Activated T-helper 17 cell treated with anti-CD3 and anti-CD28 coated beads, Interleukin-2, amount 50 U/mL, for 72 hours (primary cell): Measurements from ENCODE around the gene CCDC33. TPM values are rescaled to one million over a fixed set of nuclear protein-coding genes. Genes with fewer than 3 reads are reported as not detected.

ENCODE experiments used
- ATAC-seq: fragments of 150-1000 bp; cut with Tn5 transposase; replicated peaks from 2 replicates; pipeline ENCODE4 v1.10.0; 2021; ENCODE audit warnings: mild to moderate bottlenecking, moderate library complexity
- H3K27ac Mint-ChIP-seq: one replicate; pipeline ENCODE4 v1.8.0; 2022; ENCODE audit warnings: mixed read lengths
- H3K27me3 Mint-ChIP-seq: one replicate; pipeline ENCODE4 v1.8.0; 2022; ENCODE audit warnings: mixed read lengths
- H3K36me3 Mint-ChIP-seq: one replicate; pipeline ENCODE4 v1.8.0; 2022; ENCODE audit warnings: low read depth, mild to moderate bottlenecking, mixed read lengths
- H3K4me1 Mint-ChIP-seq: one replicate; pipeline ENCODE4 v1.8.0; 2022; ENCODE audit warnings: mixed read lengths
- H3K4me3 Mint-ChIP-seq: one replicate; pipeline ENCODE4 v1.8.0; 2022; ENCODE audit warnings: mild to moderate bottlenecking, mixed read lengths
- H3K9me3 Mint-ChIP-seq: one replicate; pipeline ENCODE4 v1.8.0; 2022; ENCODE audit warnings: mixed read lengths
- total RNA-seq, 2 donors: library from RNA; stranded (reverse); gene quantifications; one replicate each; pipeline ENCODE4 v1.2.3, GENCODE V29; 2022

Gene CCDC33
- total RNA-seq, 2 donors from 2014 or later, result not detected

DNA sequence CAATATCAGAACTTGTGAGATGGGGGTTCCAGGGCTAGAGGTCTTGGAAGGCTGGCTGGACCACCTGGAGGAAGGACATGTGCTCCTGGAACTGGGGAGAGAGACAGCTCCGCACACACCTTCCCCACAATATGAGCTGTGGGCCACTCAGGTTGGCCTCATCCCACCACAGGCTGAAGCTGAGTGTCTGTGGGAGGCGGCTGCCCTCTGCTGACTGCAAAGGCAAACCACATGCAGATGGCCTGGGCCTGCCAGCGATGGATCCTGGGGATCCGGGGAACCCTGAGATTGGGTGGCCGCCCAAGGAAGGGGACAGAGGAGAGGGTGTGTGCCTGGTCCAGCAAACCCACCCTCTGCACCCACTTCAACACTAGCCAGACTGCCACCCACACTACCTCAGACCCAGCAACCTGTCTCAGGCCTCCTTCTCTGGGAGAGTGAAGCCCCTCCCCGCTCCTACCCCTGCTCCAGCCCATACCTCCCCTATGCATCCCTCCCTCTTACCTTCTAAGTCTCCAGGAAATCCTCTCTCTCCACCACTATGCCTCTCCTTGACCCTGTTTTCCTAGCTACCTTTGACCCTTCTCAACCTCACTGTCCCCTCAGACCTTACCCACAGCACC, 86.5 kb downstream of the CCDC33 start:
- peak; percentile 82 for ATAC-seq
- Mint-ChIP-seq H3K4me1 (no peaks in the 10 kb centered on the region), H3K27me3 (peaks cover 5% of the 10 kb centered on the region), H3K27ac (no peak overlapping the region), H3K4me3 (no peak overlapping the region), H3K36me3 (no peaks in the 10 kb centered on the region), H3K9me3 (no peaks in the 10 kb centered on the region)

DNA sequence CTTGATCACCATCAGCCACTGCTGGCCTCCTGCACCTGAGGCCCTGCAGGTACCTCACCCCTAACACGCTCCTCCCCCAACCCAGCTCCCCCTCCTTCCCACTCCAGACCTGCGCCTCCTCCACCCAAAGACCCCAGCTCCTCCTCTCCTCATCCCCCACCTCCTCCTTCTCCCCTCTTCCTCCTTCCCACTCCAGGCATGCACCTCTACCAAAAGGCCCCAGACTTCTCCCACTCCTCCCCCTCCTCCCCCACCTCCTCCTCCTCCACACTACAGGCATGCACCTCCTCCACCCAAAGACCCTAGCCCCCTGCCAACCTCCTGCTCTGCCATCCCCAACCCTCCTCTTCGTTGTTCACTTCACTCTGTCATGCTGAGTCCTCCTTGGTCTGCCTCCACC, 88.6 kb downstream of the CCDC33 start:
- H3K27ac Mint-ChIP-seq, result no peak overlapping the region
- H3K4me1 Mint-ChIP-seq, result peaks cover 4% of the 10 kb centered on the region
- no peak for ATAC-seq
- H3K4me3 Mint-ChIP-seq, result no peak overlapping the region
- no peaks in the 10 kb centered on the region for H3K9me3 Mint-ChIP-seq
- H3K36me3 Mint-ChIP-seq, result no peaks in the 10 kb centered on the region
- peaks cover 5% of the 10 kb centered on the region for H3K27me3 Mint-ChIP-seq

DNA sequence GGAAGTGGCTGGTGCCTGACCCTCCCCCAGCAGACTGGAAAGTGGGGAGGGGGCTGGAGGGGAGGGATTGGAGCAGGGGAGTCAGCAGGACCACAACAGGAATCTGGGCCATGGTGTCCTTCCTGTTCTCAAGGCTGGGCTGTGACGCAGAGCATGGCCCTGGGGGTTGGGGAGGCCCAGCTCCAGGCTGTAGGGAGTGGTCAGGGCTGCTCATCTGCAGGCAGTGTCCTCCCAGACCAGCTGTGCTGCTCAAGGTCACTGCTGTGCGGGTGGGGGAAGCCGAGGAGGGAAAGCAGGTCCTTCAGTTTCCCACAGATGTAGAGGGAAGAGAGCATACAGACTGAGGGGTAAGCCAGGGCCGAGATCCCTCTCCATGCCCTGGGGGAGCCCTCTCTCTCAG, 90.6 kb downstream of the CCDC33 start:
- Mint-ChIP-seq H3K4me1 (peaks cover 4% of the 10 kb centered on the region), H3K9me3 (no peaks in the 10 kb centered on the region), H3K27ac (no peak overlapping the region), H3K4me3 (no peak overlapping the region), H3K36me3 (no peaks in the 10 kb centered on the region), H3K27me3 (peaks cover 5% of the 10 kb centered on the region)
- ATAC-seq, result no peak

DNA sequence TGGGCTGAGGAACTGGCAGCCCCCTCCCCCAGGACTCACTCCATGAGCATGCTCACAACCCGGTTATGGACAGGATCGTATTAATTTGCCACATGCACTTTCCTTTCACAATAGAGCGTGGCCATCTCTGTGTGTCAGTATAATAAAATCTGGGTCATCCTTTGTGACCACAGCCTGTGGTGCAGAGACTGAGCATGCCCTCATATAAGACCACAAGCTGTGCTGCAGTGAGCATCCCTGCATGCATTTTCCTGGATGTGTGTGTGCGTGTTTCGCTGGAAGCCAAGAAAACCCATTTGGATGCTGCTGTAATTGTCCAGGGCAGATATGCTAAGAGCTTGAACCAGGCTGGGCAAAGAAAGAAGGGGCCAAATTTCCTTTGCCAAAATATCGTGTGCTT, 91.6 kb downstream of the CCDC33 start:
- peaks cover 5% of the 10 kb centered on the region for H3K27me3 Mint-ChIP-seq
- H3K36me3 Mint-ChIP-seq, result no peaks in the 10 kb centered on the region
- no peak overlapping the region for H3K4me3 Mint-ChIP-seq
- H3K27ac Mint-ChIP-seq, result no peak overlapping the region
- H3K9me3 Mint-ChIP-seq, result no peaks in the 10 kb centered on the region
- H3K4me1 Mint-ChIP-seq, result peaks cover 4% of the 10 kb centered on the region
- ATAC-seq, result no peak

DNA sequence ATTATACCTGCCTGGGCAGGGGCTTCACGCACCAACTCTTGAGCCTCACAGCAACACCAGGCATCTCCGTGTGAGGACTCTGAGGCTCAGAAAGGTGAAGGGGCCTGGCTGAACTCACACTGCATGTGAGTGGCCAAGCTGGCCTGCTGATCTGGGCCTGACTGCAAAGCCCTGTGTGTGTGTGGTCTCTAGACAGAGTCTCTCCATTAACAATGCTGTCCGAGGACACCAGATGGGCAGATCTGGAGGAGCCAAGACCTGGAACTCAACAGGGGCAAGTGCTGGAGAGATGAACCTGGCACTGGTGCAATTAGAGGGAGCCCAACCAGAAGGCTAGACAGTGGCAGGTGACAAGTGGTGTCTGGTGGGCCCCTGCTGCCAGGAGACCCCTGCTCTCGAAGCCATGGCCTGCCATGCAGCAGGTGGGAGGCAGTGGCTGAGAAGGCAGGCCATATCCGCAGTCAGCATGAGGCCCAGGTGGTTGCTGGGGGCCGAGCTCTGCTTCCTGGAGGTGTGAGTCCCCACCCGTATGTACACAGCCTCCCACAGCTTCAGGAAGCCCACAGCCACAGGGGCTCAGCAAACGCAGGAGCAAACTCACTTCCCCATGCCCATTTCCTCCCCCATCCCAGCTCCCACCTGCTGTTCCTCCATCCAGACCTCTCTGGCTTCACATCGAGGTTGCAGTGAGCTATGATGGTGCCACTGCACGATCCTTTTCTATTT, 92.4 kb downstream of the CCDC33 start:
- H3K27ac Mint-ChIP-seq, result peak overlapping the region; percentile 44
- no peaks in the 10 kb centered on the region for H3K9me3 Mint-ChIP-seq
- no peaks in the 10 kb centered on the region for H3K36me3 Mint-ChIP-seq
- peaks cover 4% of the 10 kb centered on the region for H3K4me1 Mint-ChIP-seq
- H3K4me3 Mint-ChIP-seq, result no peak overlapping the region
- peaks cover 5% of the 10 kb centered on the region for H3K27me3 Mint-ChIP-seq
- ATAC-seq, result no peak

DNA sequence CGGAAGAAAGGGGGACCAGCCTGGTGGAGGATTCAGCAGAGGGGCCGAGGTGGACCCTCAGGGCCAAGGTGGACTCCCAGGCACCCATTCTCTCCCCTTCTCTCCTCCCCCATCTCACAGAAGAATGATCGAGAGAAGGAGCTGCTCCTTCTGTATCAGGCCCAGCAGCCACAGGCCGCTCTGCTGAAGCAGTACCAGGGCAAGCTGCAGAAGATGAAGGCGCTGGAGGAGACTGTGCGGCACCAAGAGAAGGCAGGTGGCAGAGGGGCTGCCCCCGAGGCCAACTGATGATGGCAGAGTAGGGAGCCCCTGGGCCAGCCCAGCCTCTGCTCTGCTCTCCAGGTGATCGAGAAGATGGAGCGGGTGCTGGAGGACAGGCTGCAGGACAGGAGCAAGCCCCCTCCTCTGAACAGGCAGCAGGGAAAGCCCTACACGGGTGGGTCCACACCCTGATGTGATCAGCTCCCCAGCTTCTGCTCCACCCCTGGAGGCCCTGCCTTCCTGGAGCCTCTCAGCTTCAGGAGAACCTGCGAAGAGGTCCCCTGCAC, 94.8 kb downstream of the CCDC33 start:
- Mint-ChIP-seq H3K4me1 (peaks cover 4% of the 10 kb centered on the region), H3K36me3 (no peaks in the 10 kb centered on the region), H3K27ac (no peak overlapping the region), H3K9me3 (no peaks in the 10 kb centered on the region), H3K4me3 (no peak overlapping the region), H3K27me3 (no peaks in the 10 kb centered on the region)
- no peak for ATAC-seq

DNA sequence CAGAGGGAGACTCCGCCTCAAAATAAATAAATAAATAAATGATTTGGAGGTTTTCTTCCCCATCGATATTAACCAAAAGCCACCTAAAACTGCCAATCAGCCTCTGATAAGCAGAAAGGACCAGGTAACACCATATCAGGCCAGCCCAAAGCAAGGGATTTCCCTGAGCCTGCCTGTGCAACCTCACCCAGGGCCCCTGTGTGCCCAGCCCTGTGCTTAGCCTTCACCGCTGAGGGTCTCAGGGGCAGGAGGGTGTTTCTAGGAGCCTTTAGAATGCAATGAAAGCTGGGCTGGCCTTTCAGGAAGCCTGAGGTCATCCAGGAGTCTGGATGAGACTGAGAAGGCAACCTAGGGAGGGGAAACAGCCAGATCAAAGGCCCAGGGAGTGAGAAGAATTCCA, 95.9 kb downstream of the CCDC33 start:
- ATAC-seq, result no peak
- no peak overlapping the region for H3K4me3 Mint-ChIP-seq
- H3K9me3 Mint-ChIP-seq, result no peaks in the 10 kb centered on the region
- no peaks in the 10 kb centered on the region for H3K36me3 Mint-ChIP-seq
- H3K27ac Mint-ChIP-seq, result no peak overlapping the region
- peaks cover 4% of the 10 kb centered on the region for H3K4me1 Mint-ChIP-seq
- no peaks in the 10 kb centered on the region for H3K27me3 Mint-ChIP-seq

DNA sequence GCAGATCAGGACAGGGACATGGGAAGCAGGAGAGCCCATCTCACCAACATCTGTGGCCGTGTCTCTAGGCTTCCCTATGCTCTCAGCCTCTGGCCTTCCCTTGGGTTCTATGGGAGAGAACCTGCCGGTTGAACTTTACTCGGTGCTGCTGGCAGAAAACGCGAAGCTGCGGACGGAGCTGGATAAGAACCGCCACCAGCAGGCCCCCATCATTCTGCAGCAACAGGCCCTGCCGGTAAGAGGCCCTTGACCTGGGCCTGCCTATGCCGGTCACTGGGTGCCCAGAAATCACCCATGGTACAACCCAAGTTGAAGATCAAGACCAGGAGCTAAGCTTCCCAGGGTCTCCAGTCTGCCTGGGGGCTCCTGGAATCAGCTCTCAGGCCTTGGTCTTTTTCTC, 96.5 kb downstream of the CCDC33 start:
- ATAC-seq, result no peak
- no peak overlapping the region for H3K4me3 Mint-ChIP-seq
- H3K9me3 Mint-ChIP-seq, result no peaks in the 10 kb centered on the region
- no peaks in the 10 kb centered on the region for H3K27me3 Mint-ChIP-seq
- peaks cover 4% of the 10 kb centered on the region for H3K4me1 Mint-ChIP-seq
- H3K36me3 Mint-ChIP-seq, result no peaks in the 10 kb centered on the region
- H3K27ac Mint-ChIP-seq, result no peak overlapping the region

DNA sequence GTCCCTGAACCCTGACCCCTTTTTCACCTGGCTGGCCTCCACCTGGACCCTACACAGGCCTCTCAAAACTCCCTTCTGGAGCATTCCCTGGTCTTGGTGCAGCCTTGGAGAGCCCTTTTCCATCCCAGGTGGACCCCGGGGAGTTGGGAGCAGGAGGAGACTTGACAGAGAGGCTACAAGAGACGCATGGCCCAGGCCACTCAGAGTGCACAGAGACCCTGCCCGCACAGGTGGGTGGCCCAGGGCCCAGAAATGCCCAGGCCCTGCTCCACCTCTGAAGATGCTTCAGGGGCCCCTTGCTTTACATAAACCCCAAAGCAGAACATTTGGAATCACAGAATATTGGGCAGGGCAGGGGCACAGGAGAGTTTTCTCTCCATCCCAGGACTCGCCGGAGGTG, 97.0 kb downstream of the CCDC33 start:
- Mint-ChIP-seq H3K9me3 (no peaks in the 10 kb centered on the region), H3K36me3 (no peaks in the 10 kb centered on the region), H3K4me1 (peaks cover 4% of the 10 kb centered on the region), H3K27me3 (no peaks in the 10 kb centered on the region), H3K27ac (no peak overlapping the region), H3K4me3 (no peak overlapping the region)
- ATAC-seq, result no peak

DNA sequence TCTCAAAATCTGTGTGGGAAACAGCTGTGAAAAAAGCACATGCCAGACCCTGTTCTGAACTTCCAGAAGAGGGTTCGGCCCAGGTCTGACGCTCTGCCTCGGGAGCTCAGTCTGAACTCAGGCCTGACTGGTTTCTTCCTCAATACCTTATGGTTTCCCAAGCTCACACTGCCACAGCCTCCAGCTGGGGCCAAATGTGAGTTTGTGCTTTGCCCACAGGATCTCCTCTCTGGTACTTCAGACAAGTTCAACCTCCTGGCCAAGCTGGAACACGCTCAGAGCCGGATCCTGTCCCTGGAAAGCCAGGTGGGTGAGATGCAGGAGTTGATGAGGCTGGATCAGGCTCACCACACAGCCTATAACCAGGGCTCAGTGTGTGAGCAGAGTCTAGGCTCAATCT, 97.5 kb downstream of the CCDC33 start:
- Mint-ChIP-seq H3K4me3 (no peak overlapping the region), H3K27ac (no peak overlapping the region), H3K4me1 (no peaks in the 10 kb centered on the region), H3K27me3 (no peaks in the 10 kb centered on the region), H3K9me3 (no peaks in the 10 kb centered on the region), H3K36me3 (no peaks in the 10 kb centered on the region)
- no peak for ATAC-seq

DNA sequence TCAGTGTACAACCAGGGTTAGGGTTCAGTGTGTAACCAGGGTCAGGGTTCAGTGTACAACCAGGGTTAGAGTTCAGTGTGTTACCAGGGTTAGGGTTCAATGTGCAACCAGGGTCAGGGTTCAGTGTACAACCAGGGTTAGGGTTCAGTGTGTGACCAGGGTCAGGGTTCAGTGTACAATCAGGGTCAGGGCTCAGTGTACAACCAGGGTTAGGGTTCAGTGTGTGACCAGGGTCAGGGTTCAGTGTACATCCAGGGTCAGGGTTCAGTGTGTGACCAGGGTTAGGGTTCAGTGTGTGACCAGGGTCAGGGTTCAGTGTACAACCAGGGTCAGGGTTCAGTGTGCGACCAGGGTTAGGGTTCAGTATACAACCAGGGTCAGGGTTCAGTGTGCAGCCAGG, 98.0 kb downstream of the CCDC33 start:
- no peak overlapping the region for H3K4me3 Mint-ChIP-seq
- H3K9me3 Mint-ChIP-seq, result no peaks in the 10 kb centered on the region
- no peaks in the 10 kb centered on the region for H3K27me3 Mint-ChIP-seq
- no peaks in the 10 kb centered on the region for H3K4me1 Mint-ChIP-seq
- ATAC-seq, result no peak
- no peak overlapping the region for H3K27ac Mint-ChIP-seq
- H3K36me3 Mint-ChIP-seq, result no peaks in the 10 kb centered on the region

DNA sequence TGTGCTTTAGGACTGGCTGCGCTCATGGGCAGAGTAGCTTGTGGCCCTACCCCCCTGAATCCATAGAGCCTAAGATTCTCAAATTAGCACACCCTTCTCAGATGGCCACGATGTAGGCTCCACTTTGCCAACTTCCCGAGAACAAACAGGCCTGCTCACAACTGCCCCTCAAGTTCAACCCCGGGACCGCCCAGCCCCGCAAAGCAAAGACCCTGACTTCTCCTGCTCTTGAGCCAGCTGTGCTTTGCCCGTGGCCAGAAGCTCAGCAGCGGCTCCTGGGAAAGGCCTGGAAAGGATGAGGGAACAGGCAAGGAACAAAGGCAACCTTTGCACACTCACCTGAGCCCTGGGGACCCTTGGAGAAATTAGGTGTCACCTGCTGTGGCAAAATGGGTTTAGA, 99.3 kb downstream of the CCDC33 start:
- Mint-ChIP-seq H3K4me3 (no peak overlapping the region), H3K9me3 (no peaks in the 10 kb centered on the region), H3K36me3 (no peaks in the 10 kb centered on the region), H3K4me1 (no peaks in the 10 kb centered on the region), H3K27me3 (no peaks in the 10 kb centered on the region), H3K27ac (no peak overlapping the region)
- ATAC-seq, result no peak

DNA sequence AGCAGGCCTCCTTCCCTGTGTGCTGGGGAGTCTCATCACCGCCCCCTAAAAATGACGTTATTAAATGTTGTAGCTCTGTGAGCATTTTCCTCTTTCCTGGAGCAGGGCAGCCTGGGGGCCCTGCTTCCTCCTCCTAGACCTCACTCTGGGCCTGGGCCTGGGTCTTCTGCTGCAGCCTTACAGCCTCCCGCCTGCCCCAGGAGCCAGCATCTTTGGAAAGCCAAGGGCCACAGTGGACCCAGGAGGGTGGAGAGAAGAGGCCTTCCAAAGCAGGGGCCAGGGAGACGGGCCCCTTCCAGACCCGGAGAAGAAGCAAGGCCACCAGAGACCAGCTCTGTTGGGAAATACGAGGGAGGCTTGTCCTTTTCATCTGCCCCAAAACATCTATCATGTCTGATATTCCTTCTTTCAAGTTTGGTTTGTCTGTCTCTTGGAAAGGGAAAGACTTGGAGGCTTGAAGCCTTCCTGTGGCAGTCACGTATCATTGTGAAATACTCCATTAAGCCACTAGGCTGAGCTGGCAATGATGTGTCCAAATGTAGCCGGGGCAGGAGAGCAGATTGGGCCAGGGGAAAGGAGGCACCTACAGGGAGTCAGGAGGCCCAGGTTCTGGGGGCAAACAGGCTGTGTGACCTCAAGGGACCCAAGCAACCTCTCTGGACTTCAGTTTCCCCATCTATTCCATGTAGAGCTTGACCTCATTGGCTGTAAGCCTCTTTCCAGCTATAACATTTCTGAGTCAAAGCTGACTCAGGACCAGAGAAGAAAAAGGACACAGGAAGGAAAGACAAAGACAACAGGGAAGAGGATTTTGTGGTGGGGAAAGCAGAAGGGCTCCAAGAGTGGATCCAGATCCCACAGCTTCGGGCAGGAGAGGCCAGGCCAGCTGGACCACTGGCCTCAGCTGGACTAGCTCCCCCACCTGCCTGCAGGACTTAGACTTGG, 100.2 kb downstream of the CCDC33 start:
- no peak for ATAC-seq
- H3K27me3 Mint-ChIP-seq, result no peaks in the 10 kb centered on the region
- H3K36me3 Mint-ChIP-seq, result no peaks in the 10 kb centered on the region
- H3K4me1 Mint-ChIP-seq, result no peaks in the 10 kb centered on the region
- no peak overlapping the region for H3K4me3 Mint-ChIP-seq
- H3K27ac Mint-ChIP-seq, result no peak overlapping the region
- no peaks in the 10 kb centered on the region for H3K9me3 Mint-ChIP-seq

DNA sequence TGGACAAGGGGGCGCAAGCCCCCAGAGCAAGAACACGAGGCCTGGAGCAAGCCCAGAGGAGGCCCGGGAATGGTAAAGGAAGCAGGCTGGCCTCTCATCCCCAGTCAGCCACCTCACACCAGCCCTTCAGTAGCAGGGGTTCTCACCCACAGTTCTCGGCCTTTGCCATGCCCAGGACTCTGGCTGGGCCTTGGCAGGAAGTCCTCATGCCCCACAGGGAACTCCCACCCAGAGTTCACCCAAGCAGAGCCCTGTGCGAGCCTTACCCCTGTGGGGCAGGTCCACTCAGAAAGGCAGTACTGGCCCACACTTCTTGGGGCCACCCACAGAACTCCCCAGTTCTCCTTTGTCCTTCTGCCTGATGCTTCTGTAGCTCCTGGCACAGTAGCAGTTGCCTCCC, 101.0 kb downstream of the CCDC33 start:
- Mint-ChIP-seq H3K27ac (no peak overlapping the region), H3K36me3 (no peaks in the 10 kb centered on the region), H3K9me3 (no peaks in the 10 kb centered on the region), H3K27me3 (no peaks in the 10 kb centered on the region), H3K4me3 (no peak overlapping the region), H3K4me1 (no peaks in the 10 kb centered on the region)
- no peak for ATAC-seq
